GM12801 (cell line): ENCODE data around the gene ZDHHC8.

Experiments used
- CTCF ChIP-seq: IDR thresholded peaks from one replicate; pipeline ENCODE4 v1.5.1; 2011; ENCODE audit warnings: control low read depth; ENCODE audit not compliant: insufficient read length; ENCODE audit errors: extremely low read depth

ZDHHC8 gene

GRCh38 chr22:20148414-20148813 lies 16.8 kb downstream of the ZDHHC8 start:
- no peak for TF ChIP-seq CTCF

GRCh38 chr22:20149257-20150250 lies 17.9 kb downstream of the ZDHHC8 start:
- TF ChIP-seq CTCF: no peak

GRCh38 chr22:20150381-20151275 lies 19.0 kb downstream of the ZDHHC8 start, which contains the start of gene CCDC188:
Gene CCDC188 (minus strand): TSS chr22:20151055. CDS start chr22:20150986, 69 bp downstream.
- TF ChIP-seq CTCF: no peak

GRCh38 chr22:20151276-20151588 lies 19.6 kb downstream of the ZDHHC8 start:
- TF ChIP-seq CTCF: no peak

- TF ChIP-seq CTCF: no peak
Observed at GRCh38 chr22:20152464-20152890, 20.9 kb downstream of the ZDHHC8 start.

GRCh38 chr22:20153945-20154344 lies 22.3 kb downstream of the ZDHHC8 start:
- no peak for TF ChIP-seq CTCF

GRCh38 chr22:20154602-20155187 lies 23.1 kb downstream of the ZDHHC8 start:
- TF ChIP-seq CTCF: no peak
